Activated naive CD4-positive, alpha-beta T cell treated with anti-CD3 and anti-CD28 coated beads, Interleukin-2, amount 50 U/mL, for 16 hours (primary cell): ENCODE measurements around the gene PRR23E.

ENCODE experiments used
- DNase-seq: peaks from one replicate; pipeline ENCODE4 v3.0.0-alpha.2; 2020

Gene PRR23E

GRCh38 chr3:127165036-127165435 lies 27.9 kb upstream of the PRR23E start:
- no peak for DNase-seq

- DNase-seq: no peak
Observed at GRCh38 chr3:127165694-127166485, 27.0 kb upstream of the PRR23E start.

- DNase-seq: no peak
Observed at GRCh38 chr3:127166501-127167065, 26.3 kb upstream of the PRR23E start.

- DNase-seq: no peak
Observed at GRCh38 chr3:127167315-127168043, 25.5 kb upstream of the PRR23E start.

GRCh38 chr3:127168271-127168670 lies 24.7 kb upstream of the PRR23E start:
- DNase-seq: no peak

GRCh38 chr3:127170814-127171213 lies 22.1 kb upstream of the PRR23E start:
- DNase-seq: no peak

GRCh38 chr3:127171320-127171719 lies 21.6 kb upstream of the PRR23E start:
- no peak for DNase-seq

- no peak for DNase-seq
Observed at GRCh38 chr3:127171721-127172120, 21.2 kb upstream of the PRR23E start.

GRCh38 chr3:127172211-127172610 lies 20.7 kb upstream of the PRR23E start:
- DNase-seq: no peak

GRCh38 chr3:127172781-127173515 lies 20.0 kb upstream of the PRR23E start:
- no peak for DNase-seq

- no peak for DNase-seq
Observed at GRCh38 chr3:127173516-127174166, 19.3 kb upstream of the PRR23E start.

- no peak for DNase-seq
Observed at GRCh38 chr3:127174284-127174683, 18.6 kb upstream of the PRR23E start.

- DNase-seq: no peak
Observed at GRCh38 chr3:127174715-127175140, 18.2 kb upstream of the PRR23E start.

- no peak for DNase-seq
Observed at GRCh38 chr3:127175272-127175671, 17.7 kb upstream of the PRR23E start.

- DNase-seq: no peak
Observed at GRCh38 chr3:127177226-127177625, 15.7 kb upstream of the PRR23E start.

- no peak for DNase-seq
Observed at GRCh38 chr3:127180859-127181258, 12.1 kb upstream of the PRR23E start.

GRCh38 chr3:127182431-127182830 lies 10.5 kb upstream of the PRR23E start:
- DNase-seq: no peak

GRCh38 chr3:127182848-127183714 lies 9.8 kb upstream of the PRR23E start:
- DNase-seq: no peak

GRCh38 chr3:127183931-127184869 lies 8.7 kb upstream of the PRR23E start:
- no peak for DNase-seq

- DNase-seq: no peak
Observed at GRCh38 chr3:127184870-127185216, 8.1 kb upstream of the PRR23E start.

- DNase-seq: no peak
Observed at GRCh38 chr3:127185268-127185667, 7.7 kb upstream of the PRR23E start.
